Fibroblast of skin of right quadriceps (primary cell): Measurements from ENCODE around the gene RNU1-4.
"Not testable (repeated sequence)": the region's sequence is repeated elsewhere in the genome, so short reads cannot be mapped to it uniquely, and the experiment has no call there.

ENCODE experiments used
- DNase-seq: peaks from one replicate; pipeline ENCODE4 v3.0.0-alpha.2; 2013

RNU1-4 gene

DNA sequence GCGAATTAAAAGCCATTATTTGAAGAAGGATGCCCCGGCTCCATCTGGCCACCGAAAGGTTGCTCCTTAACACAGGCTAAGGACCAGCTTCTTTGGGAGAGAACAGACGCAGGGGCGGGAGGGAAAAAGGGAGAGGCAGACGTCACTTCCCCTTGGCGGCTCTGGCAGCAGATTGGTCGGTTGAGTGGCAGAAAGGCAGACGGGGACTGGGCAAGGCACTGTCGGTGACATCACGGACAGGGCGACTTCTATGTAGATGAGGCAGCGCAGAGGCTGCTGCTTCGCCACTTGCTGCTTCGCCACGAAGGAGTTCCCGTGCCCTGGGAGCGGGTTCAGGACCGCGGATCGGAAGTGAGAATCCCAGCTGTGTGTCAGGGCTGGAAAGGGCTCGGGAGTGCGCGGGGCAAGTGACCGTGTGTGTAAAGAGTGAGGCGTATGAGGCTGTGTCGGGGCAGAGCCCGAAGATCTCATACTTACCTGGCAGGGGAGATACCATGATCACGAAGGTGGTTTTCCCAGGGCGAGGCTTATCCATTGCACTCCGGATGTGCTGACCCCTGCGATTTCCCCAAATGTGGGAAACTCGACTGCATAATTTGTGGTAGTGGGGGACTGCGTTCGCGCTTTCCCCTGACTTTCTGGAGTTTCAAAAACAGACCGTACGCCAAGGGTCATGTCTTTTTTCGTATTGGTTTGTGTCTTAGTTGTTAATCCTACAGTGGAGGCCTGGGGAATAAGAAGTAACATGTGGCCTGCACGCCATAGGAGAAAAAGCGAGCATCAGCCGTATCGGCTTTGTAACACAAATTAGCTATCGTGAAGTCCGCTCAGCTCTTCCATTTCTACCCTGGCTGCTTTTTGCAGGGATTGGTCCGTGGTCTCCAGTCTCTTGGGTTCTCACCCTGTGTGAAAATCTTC lies at the start of gene RNU1-4:
Gene RNU1-4 (plus strand): TSS at position 470 of the 918 bp plus-strand sequence.
- DNase-seq, result not testable (repeated sequence)

DNA sequence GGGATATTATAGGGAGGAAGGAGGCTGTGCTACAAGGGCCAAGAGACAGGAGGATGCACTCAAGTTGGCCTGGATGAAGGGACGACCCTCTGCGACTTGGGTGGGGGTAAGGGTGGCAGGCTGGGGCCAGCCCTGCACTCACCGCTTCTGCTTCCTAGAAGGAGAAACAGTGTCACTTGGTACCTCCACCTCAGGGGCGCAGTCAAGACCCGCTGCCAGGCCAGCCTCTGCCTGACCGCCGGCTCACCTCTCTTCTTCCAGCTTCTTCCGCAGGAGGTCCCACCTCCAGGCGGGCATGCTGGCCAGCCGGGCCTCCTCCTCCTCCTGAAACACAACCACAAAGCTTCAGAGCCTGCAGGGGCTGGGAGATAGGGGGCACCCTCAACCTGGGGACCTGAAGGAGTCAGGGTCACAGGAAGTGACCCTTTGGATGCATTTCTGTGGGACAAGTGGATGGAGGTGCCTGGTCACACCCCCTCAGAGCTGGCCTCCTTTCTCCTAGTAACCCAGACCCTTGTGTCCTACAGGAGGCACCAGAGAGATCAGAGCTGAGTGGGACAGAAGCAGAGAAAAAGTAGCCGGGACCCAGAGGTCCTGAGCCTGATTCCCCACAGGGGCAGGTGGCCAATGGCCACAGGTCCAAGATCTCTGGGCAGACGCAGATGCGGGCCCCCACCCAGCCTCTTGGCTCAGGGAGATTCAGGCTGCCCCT lies 49.2 kb upstream of the RNU1-4 start:
- DNase-seq, result not testable (repeated sequence)

DNA sequence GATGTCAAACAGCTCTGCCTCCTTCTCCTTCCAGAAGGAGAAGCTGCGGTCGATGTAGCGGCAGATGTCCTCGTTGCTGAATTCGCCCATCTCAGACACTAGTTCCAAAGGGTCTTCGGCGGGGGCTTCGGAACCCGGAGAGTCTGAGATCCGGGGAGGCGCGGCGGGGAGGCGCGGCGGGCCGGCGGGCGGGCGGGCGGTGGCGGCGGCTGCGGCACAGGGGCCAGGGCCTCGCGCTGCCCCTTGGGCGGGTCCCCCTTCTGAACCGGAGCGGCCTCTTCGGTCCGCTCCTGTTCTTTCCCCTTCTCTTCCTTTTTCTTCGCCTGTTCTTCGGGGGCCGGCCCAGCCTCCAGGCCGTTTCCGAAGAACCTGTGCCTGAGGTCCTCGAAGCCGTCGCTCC lies 48.0 kb upstream of the RNU1-4 start:
- DNase-seq, result not testable (repeated sequence)

DNA sequence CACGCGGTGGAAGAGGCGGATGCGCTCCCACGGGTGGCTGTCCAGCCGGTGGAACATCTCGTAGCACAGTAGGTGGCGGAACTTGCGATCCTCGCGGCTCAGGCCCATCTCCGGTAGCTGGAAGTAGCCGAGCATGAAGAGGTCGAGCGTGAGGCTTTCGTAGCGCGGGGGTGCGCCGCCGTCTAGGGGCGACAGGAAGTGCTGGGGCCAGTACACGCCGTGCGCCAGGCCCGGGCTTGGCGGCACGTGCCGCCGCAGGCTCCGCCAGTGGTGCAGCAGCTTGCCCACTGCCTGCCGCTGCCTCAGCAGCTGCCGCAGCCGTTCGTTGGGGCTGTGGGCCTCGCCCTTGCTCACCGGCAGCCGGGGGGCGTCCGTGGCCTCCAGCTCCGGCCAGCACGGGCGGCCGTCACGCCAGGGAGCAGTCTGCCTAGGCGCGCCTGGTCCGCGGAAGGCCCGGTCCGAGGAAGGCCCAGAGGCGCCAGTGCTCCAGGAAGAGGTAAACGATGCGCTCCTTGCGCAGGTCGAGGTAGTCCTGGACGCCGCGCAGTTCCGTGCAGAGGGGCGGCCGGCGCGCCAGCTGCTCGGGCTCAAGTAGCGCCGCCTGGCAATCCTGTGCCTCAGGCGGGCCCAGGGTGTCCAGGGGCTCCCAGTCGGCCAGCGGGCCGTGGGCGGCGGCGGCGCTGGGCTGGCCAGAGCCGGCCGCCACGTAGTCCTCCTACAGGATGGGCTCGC lies 47.4 kb upstream of the RNU1-4 start:
- DNase-seq, result not testable (repeated sequence)

DNA sequence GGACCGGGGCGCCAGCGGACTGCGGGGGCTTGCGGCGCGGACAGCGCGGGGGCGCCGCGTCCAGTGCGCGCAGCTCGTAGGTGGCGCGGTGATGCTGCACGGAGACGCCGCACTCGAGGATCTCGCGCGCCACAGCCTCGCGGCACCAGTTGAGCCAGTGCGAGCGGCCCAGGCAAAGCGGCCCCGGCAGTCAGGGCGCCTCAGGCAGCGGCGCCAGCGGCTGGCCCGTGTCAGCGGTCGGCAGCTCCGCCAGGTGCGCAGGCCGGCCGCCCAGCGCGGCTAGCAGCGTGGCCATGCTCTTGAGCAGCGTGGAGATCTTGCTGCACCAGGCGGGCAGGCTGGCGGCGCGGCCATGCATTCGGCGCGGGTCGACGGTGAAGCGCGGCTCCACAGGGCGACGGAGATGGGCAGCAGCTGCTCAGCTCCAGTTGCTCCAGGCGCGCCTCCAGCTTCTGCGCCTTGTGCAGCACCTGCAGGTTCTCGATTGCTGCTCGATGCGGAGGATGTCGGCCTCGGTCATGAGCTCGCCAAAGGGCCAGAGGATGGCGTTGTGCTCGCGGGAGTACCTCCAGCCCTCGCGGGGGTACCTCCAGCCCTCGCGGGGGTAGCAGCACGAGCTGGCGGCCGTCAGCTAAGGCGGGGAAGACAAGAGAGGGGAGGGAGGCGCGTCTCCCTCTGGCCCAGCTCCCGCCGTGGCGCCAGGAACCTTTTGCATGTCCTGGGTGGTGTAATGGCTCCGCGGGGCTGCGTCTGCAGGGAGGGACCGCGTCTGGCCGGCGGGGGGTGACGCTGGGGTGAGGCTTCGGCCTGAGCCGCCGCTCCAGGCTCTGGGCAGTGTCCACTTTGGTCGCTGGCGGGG lies 46.6 kb upstream of the RNU1-4 start:
- DNase-seq, result not testable (repeated sequence)

DNA sequence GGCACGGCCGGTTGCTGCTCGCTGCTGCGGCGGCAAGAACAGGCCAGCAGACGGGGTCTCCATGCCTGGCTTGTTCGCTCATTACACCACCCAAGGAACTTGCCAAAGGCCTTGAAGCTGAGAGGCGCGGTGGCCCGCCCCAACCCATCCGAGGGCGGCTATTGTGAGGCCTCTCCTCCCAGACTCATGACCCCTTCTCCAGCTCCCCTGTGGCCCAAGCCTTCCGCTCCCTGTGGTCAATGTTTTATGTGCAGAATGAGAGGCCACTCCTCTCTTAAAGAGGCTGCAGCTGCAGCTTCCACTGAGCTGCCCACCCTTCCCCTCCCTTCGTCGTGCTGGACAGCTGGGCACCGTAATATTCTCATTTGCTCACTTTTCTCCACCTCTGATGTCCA lies 46.0 kb upstream of the RNU1-4 start:
- DNase-seq, result not testable (repeated sequence)

DNA sequence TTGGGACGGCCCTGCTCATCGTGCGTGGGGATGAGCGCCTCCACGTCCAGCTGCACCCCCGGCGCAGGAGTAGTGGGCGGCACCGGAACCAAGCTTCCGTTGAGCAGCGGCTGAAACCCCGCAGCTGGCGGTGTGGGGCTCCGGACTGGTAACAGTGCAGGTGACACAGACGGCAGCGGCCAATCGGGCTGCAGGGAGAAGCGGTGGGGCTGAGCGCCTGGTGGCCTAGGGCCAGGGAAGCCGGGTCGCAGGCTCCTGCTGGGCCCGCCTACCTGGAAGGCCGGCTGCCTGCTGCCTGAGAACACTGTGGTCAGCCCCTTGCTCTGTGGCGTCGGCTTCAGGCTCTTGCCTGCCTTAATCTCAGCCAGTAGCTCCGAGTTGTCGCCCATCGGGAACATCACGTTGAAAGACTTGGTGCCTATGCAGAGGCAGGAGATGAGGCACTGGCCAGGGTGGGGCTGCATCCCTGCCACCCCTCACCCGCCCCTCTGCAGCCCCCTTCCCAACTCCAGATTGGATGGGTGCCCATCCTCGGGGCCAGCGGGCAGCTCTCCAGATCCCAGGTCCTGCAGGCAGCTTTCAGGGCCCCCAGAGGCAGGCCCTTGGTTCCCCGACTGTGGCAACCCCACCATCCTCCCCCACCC lies 43.7 kb upstream of the RNU1-4 start:
- not testable (repeated sequence) for DNase-seq

DNA sequence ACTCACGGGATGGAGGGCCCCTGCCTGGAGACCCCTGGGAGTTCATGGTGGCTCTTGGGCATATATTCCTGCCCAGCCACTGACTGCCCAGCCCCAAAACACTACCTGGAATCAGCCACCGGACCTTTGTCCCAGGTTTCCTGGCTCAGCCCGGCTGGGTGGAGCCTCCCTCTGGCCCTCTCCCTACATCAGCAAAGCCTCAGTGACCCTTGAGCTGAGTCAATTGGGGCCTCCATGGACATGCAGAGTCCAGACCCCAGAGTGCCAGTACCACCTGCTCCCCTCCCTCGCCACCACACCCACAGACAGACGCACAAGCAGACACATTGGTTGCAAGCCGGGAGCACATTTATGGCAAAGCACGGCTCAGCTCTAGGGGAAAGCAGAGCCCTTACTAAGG lies 43.2 kb upstream of the RNU1-4 start:
- not testable (repeated sequence) for DNase-seq

DNA sequence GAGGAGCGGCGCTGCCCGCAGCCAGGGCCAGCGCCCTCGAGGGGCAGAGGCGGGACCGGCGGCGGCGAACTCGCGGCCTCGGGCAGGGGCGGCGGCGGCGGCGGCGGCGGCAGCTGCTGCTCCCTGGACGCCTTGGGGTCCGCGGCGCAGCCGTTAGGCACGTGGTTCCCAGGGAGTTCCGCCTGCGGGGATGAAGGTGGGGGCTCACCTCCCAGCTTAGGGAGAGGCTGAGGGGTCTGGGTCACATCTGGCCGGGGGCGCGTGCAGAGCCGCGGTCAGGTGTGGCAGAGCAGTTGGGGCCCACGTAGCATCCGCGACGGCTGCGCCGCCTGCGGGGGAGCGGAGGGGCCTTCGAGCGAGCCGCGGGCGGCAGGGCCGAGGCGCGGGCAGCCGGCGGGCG lies 40.9 kb upstream of the RNU1-4 start:
- DNase-seq, result not testable (repeated sequence)

DNA sequence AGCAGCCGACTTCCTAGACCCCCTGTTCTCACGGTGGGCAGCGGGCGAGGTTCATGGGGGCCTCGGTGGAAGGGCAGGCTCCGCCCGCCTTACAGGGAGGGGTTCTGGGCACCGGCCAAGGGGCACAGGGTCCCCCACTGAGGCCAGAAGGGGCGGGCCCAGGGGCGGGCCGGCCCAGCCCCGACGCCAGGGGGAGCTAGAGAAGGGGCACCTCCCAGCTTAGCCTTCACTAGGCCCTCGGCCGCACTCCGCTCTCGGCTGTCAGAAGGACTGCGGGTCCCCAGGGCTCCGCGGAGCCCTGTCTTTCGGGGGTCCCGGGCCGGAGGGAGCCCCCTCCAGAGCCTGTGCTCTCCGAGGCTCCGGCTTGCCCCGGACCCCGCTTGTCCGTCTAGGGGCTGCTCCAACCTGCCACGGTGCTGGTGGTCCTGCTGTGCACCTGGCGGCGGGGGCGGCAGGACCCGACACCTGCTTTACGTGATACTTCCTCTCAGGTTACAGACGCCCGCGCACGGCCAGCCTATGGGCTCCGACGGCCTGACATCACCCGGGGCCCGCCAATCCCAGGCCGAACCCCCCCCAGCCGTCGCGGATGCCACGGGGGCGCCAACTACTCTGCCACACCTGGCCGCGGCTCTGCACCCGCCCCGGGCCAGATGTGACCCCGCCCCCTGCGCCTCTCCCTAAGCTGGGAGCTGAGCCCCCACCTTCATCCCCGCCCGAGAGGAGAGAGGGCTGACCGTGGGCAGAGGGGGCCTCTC lies 40.0 kb upstream of the RNU1-4 start:
- not testable (repeated sequence) for DNase-seq

DNA sequence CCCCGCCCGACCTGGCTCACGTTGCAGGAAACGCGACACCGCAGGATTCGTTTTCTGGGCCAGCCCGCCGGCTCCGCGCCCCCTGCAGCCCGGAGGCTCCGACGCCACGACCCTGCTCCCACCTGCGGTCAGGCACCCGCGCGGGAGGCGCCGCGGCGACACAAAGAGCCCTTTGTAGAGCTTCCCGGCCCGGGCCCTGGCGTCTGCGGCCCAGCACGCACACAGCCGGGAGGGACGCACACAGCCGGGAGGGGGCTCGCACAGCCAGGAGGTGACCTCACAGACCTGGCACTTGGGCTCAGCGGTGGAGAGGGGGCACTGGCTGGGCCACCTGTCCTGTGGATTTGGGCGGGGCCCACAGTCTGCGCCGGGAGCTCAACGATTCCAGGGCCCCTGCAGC lies 39.1 kb upstream of the RNU1-4 start:
- DNase-seq, result not testable (repeated sequence)

DNA sequence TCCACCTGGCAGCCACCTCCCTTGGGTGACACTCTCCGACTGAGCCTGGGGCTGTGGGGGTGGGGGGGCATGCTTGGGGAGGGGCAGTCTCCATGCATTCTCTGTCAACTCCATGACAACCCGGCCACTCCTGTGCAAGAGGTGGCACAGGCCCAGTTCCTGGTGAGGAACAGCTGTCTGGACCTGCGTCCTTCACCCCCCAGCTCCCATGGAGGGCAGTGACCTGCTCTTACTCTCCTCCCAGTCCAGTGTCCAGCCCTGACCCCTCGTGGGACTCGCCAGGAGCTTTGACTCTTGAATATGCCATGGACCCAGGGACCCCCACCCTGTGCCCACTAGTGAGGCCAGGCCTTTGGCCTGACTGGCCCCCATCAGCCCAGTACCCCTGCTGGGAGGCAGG lies 38.0 kb upstream of the RNU1-4 start:
- not testable (repeated sequence) for DNase-seq

DNA sequence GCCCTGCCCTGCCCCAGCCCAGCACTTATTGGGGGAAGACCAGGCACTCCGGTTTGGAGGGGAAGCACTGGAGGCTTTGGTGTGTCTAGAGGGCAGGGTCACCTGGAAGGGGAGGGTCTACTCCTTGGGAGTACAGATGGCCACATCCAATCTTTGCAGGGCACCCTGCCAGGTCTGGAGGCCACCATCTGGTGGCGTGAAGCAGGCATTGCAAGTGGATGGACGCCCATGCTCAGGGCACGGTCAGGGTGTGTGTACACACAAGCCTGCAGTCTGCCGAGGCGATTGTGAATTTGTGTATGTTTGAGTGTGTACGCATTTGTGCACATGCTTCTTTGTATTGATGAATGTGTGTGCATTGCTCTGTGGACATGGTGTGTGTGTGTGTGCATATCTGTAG lies 37.2 kb upstream of the RNU1-4 start:
- not testable (repeated sequence) for DNase-seq

DNA sequence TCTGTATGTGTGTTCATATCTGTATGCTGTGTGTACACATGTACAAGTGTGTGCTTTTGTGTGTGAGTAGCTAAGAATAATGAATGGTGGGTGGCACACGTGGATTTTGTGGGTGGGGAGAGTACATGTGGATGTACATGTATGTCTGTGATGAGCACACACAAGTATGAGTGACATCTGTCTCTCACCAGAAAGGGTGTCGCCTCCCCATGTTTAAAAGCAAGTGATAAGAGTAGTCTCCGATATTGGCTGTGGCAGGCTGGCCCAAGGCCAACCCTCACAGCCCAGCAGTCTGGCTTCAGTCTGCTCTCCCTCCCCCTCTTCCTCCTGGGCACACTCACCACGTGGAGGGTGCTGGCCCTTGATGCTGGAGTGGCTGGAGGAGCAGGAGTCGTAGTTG lies 36.7 kb upstream of the RNU1-4 start:
- not testable (repeated sequence) for DNase-seq

DNA sequence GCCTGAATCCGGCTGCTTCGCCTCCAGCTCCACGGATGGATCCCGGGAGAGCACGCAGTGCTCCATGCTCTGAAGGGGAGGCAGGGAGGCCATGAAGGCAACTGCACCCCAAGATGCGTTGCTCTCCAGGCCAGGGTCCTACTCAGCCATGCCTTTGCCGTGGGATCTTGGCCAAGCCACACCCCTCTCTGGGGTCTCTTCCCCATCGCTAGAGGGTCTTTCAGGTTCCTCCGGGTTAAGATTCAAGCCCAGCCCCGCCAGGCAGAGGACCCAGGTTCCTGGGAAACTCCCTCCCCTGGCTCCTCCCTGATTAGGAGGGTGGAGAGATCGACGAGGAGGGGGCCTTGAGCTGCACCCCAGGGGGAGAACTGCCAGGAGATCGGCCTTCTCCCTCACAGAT lies 36.2 kb upstream of the RNU1-4 start:
- not testable (repeated sequence) for DNase-seq

DNA sequence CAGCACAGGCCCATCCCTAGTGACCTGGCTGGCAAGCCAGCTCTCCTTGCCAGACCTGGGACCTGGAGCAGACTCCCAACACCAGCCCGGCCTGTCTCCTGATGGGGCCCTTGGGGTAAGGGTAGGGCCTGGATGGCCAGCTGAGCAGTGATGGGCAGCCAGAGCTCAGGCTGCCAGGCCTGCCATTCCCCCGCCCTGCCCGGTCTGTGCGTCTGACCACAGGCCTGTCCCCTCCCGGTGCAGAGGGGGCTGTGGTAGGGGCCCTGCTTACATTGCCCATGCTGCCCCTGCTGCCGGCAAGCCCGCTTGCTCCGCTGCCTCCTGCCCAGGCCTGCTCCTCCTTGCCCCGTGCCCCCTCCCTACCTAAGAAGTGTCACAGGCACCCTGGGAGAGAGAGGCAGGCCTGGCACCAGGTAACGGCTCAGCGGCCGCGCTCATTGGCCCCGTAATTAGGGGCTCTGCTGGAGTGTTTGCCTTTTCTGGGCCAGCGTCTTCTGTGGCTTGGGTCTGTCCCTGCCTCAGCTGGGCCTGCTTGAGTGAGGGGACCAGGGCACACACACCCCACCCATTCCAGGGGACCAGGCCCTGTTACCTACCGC lies 35.7 kb upstream of the RNU1-4 start:
- not testable (repeated sequence) for DNase-seq

DNA sequence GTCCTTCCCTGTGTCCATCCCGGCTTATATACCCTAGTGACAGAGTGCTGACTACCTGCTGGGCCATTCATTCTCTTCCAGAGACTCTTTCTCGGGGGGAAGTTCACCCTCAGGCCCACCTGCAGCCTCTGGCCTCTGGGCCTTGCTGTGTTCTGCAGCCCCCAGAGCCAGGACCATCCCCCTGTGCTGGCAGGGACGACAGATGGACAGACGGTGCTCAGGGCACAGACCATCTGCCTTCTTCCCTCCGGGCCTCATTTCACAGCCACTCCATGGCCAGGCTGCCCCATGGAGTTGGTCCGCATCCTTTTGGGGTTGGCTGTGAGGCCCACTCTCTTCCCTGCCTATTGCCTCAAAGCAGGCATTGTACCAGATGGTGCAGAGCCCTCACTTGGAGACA lies 34.0 kb upstream of the RNU1-4 start:
- not testable (repeated sequence) for DNase-seq

DNA sequence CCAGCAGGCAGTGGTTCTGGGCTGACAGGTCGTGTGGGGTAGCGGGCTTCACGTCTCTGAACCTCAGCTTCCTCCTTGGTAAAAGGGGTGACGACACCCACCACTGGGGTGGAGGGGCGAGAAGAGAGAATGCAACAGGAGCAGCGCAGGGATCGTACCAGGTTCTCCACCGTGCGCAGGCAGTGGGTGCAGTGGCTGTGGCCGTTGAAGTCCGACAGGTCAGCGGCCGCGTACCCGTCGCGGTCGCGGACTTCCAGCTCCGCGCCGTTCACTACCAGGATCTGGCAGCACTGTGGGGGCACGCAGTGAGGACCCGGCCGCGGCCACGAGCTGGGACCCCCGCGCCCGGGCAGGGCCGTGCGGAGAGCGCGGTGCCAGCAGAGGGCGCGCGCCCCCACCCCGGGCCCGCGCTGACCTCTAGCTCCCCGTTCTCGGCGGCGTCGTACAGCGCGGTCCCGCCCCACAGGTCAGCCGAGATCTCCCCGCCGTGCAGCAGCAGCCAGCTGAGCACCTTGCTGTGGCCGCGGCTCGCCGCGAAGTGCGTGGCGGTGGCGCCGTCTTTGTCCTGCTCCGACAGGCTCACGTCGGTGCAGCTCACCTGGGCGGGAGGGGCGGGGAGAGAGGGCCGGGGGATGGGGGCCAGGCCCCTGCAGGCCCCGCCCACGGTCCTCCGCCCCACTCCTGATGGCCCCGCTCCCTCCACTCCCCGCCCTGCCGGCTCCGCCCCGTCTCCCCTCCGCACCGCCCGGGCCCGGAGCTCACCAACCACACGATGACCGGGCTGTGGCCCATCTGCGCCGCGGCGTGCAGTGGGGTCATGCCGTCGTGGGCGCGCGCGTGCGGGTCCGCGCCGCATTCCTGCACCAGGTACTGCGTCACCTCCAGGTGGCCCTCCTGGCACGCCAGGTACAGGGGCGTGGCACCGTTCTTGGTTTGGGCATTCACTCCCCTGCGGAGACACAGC lies 32.9 kb upstream of the RNU1-4 start:
- not testable (repeated sequence) for DNase-seq

DNA sequence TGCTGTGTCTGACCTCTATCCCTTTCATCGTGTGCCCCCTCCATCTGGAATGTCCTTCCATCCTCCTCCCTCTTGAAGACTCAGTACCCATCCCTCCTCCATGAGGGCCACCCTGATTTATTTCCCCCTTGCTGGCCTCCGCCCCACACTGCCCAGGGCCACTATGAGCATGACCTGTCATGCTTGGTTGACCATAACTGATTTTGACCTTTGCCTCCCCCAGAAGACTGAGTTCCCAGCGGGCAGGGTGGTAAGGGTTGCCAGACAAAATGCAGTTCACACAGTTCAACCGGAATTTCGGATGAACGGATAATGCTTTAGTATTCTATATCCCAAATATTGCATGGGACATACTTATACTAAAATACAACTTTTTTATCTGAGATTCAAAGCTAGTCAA lies 31.6 kb upstream of the RNU1-4 start:
- DNase-seq, result not testable (repeated sequence)
